Measurements from ENCODE around the gene PDCD5.

Gene PDCD5

DNA sequence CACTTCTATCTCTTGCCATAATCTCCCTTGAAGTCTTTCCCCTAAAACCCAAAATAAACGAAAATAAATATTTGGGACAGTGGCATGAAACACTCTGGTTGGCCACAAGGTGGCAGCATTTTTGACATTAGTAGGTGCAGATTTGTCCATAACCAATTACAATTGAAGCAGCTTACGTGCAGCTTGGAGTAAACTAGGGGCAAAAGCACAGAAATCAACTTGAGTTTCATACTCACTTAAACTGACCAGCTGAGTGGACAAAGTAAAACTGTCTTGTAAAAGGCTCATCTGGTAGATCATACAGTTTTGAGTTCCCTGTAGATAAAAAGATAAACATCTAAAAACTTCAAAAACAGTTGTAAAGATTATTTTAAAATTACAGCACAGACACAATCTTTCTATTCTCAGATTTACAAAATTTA lies 18.8 kb downstream of the PDCD5 start:
- no peak overlapping the region for H3K4me3 ChIP-seq (ENCODE audit: low read depth, low read length)
- TF ChIP-seq, protein P1, sequence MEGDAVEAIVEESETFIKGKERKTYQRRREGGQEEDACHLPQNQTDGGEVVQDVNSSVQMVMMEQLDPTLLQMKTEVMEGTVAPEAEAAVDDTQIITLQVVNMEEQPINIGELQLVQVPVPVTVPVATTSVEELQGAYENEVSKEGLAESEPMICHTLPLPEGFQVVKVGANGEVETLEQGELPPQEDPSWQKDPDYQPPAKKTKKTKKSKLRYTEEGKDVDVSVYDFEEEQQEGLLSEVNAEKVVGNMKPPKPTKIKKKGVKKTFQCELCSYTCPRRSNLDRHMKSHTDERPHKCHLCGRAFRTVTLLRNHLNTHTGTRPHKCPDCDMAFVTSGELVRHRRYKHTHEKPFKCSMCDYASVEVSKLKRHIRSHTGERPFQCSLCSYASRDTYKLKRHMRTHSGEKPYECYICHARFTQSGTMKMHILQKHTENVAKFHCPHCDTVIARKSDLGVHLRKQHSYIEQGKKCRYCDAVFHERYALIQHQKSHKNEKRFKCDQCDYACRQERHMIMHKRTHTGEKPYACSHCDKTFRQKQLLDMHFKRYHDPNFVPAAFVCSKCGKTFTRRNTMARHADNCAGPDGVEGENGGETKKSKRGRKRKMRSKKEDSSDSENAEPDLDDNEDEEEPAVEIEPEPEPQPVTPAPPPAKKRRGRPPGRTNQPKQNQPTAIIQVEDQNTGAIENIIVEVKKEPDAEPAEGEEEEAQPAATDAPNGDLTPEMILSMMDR (IDR thresholded peaks at IDR 0.05; ENCODE audit: low read depth, low read length, missing control alignments), result peak; percentile 66
- DNase-seq (ENCODE audit: low read depth), result peak; percentile 31

DNA sequence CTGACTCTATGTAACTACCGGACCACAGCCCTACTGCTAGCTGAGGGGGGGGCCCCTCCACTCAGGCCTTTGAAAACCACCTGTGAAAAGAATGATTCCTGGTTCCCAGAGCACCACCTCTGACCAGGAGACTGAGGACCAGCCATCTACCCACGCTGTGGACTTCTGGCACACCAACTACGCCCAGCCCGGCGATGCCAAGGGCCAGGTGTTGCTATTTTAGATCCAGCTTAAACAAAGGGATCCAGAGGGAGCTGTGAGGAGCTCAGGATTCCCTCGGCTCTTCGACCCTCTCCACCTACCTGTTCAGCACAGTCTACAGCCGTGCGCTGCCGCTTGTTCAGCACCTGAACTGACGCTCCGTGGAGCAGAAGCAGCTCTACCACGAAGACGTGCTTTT lies 23.0 kb downstream of the PDCD5 start:
- H3K4me3 ChIP-seq (ENCODE audit: low read depth, low read length), result no peak overlapping the region
- no peak for DNase-seq (ENCODE audit: low read depth)
- TF ChIP-seq, protein P1 (IDR thresholded peaks at IDR 0.05; ENCODE audit: low read depth, low read length, missing control alignments), result no peak

DNA sequence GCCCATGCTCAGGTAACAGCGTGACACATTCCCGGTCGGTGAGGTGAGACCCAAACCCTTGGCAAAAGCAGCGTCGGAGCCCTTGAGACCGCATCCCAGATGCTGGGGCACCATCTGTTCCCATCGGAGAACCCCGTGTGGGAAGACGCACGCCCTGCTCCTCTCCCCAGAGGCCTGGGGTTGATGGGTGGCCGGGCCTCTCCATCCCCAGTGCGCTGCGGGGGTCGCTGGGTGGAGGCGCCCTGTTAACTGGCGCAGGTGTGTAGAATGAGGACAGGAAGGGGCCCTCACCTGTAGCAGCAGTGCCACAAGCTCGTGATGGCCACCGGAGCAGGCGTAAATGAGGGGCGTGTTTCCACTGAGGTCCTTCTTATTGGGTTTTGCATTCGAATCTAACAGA lies 24.6 kb downstream of the PDCD5 start:
- H3K4me3 ChIP-seq (ENCODE audit: low read depth, low read length), result no peak overlapping the region
- TF ChIP-seq, protein P1 (IDR thresholded peaks at IDR 0.05; ENCODE audit: low read depth, low read length, missing control alignments), result no peak
- no peak for DNase-seq (ENCODE audit: low read depth)

DNA sequence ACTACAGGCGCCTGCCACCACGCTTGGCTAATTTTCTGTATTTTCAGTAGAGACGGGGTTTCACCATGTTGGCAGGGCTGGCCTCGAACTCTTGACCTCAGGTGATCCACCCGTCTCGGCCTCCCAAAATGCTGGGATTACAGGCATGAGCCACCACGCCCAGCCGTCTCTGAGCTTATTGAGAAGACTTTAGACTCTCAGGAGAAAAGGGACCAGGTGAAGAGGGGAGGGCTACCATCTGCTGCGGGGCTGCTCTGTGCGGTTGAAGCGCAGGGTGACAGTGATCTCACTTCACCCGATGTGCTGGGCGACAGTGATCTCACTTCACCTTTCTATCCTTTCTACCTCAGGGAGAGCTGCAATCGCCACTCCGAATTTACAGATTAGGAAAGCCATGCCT lies 25.3 kb downstream of the PDCD5 start:
- H3K4me3 ChIP-seq (ENCODE audit: low read depth, low read length), result no peak overlapping the region
- TF ChIP-seq, protein P1 (IDR thresholded peaks at IDR 0.05; ENCODE audit: low read depth, low read length, missing control alignments), result no peak
- DNase-seq (ENCODE audit: low read depth), result no peak

DNA sequence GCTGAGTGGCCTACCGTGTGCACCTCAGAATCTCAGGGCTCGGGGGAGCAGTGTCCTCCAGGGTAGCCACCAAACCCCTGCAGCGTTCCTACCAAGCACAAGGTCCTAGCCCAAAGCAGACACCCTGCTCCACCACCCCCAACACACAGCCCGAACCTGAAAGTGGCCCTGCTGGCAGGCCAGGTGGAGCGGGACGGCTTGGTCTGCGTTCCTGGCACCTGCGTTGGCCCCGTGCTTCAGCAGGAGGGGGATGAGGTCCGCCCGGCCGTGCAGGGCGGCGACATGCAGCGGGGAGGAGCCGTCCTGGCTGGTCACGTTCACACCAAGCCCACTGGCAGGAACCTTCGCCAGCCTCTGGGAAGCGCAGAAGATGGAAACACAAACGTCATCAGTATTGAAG lies 26.5 kb downstream of the PDCD5 start:
- DNase-seq (ENCODE audit: low read depth), result no peak
- no peak overlapping the region for H3K4me3 ChIP-seq (ENCODE audit: low read depth, low read length)
- TF ChIP-seq, protein P1 (IDR thresholded peaks at IDR 0.05; ENCODE audit: low read depth, low read length, missing control alignments), result no peak

DNA sequence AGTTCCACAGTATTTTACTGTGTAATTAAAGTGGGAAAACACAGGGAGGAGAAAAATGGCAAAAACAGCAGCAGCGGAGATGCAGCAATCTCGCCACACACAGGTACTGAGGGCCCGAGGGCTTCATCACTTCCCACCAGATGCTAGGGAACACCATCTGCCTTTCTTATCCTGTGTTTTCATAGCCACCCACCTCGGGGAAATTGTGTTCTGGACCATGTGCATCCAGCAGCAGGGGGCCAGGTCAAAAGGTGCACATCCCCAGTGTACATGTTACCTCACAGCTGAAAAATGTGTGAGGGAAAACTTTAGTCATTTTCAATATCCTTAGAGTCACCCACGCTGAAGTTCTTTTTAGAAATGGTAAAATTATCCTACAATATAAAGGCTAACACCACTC lies 30.2 kb downstream of the PDCD5 start:
- TF ChIP-seq, protein P1 (IDR thresholded peaks at IDR 0.05; ENCODE audit: low read depth, low read length, missing control alignments), result no peak
- no peak for DNase-seq (ENCODE audit: low read depth)
- H3K4me3 ChIP-seq (ENCODE audit: low read depth, low read length), result no peak overlapping the region

DNA sequence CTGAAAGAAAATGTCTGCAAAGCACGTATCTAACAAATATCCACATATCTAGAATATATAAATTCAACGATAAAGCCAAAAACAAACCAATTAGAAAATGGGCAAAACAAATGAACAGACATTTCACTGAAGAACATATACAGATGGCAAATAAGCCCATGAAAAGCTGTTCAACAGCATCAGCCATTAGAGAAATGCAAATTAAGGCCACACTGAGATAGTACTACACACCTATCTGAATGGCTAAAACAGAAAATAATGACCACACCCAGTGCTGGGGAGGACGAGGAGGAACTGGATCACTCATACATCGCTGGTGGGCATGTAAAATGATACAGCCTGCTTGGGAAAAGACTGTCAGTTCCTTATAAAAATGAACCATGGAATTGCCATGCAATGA lies 32.0 kb downstream of the PDCD5 start:
- H3K4me3 ChIP-seq (ENCODE audit: low read depth, low read length), result no peak overlapping the region
- TF ChIP-seq, protein P1 (IDR thresholded peaks at IDR 0.05; ENCODE audit: low read depth, low read length, missing control alignments), result no peak
- no peak for DNase-seq (ENCODE audit: low read depth)
